HepG2 (cell line): ENCODE measurements around the gene XPO5.

ENCODE experiments used
- EP300 ChIP-seq, 3 experiments: sonication (generic) in 1 of 3; formaldehyde crosslinking in 1 of 3; IDR thresholded peaks; 2 replicates each; pipeline versions ENCODE4 v1.5.1 to v1.6.1; 2011 to 2020; ENCODE audit warnings: low read depth in 2 of 3, low read length in 2 of 3, borderline replicate concordance in 1 of 3, improper control_type of control experiment in 1 of 3, mild to moderate bottlenecking in 1 of 3, missing genetic modification reagents in 1 of 3, moderate library complexity in 1 of 3
- JUN ChIP-seq: sonication (generic); formaldehyde crosslinking; IDR thresholded peaks from 2 replicates; pipeline ENCODE4 v1.4.0; 2020; ENCODE audit warnings: mild to moderate bottlenecking, missing genetic modification reagents
- KAT2B ChIP-seq: fragments of 150-350 bp; IDR thresholded peaks from 2 replicates; pipeline ENCODE4 v1.6.1; 2014; ENCODE audit warnings: low read depth, low read length, borderline replicate concordance
- MAFK ChIP-seq, 2 experiments: IDR thresholded peaks in 1 of 2; conservative IDR thresholded peaks in 1 of 2; 2 replicates each; pipeline ENCODE4 v1.6.1; 2011; ENCODE audit warnings: improper control_type of control experiment in 2 of 2, low read length in 2 of 2
- NR2C2 ChIP-seq: sonication (generic); formaldehyde crosslinking; IDR thresholded peaks from 2 replicates; pipeline ENCODE4 v1.4.0; 2020; ENCODE audit warnings: missing genetic modification reagents, mild to moderate bottlenecking, moderate library complexity, borderline replicate concordance
- RBAK ChIP-seq: sonication (generic); formaldehyde crosslinking; IDR thresholded peaks from 2 replicates; pipeline ENCODE4 v1.5.1; 2020; ENCODE audit warnings: mild to moderate bottlenecking, missing genetic modification reagents
- RFX5 ChIP-seq: IDR thresholded peaks from 2 replicates; pipeline ENCODE4 v1.6.1; 2011; ENCODE audit warnings: low read depth, low read length, improper control_type of control experiment
- SP1 ChIP-seq, 2 experiments: fragments of 450-650 bp in 1 of 2; sonication (generic) in 1 of 2; formaldehyde crosslinking in 1 of 2; IDR thresholded peaks; 2 replicates each; pipeline versions ENCODE4 v1.4.0 to v1.6.1; 2016 to 2020; ENCODE audit warnings: missing genetic modification reagents in 1 of 2
- TCF12 ChIP-seq, 2 experiments: fragments of 450-650 bp in 1 of 2; sonication (generic) in 1 of 2; formaldehyde crosslinking in 1 of 2; IDR thresholded peaks; 2 replicates each; pipeline versions ENCODE4 v1.6.1 to v1.8.0; 2017 to 2022; ENCODE audit warnings: antibody characterized with exemption in 1 of 2, mild to moderate bottlenecking in 1 of 2, missing genetic modification reagents in 1 of 2, moderate library complexity in 1 of 2
- ZBTB4 ChIP-seq: sonication (generic); formaldehyde crosslinking; IDR thresholded peaks from 2 replicates; pipeline ENCODE4 v1.4.0; 2020; ENCODE audit warnings: missing genetic modification reagents, mild to moderate bottlenecking, borderline replicate concordance
- ZFP36L2 ChIP-seq: sonication (generic); formaldehyde crosslinking; IDR thresholded peaks from 2 replicates; pipeline ENCODE4 v1.4.0; 2020; ENCODE audit warnings: missing genetic modification reagents
- ZNF431 ChIP-seq: sonication (generic); formaldehyde crosslinking; IDR thresholded peaks from 2 replicates; pipeline ENCODE4 v1.9.0; 2022; ENCODE audit warnings: missing genetic modification reagents, low read depth, mild to moderate bottlenecking, borderline replicate concordance
- ZNF589 ChIP-seq: sonication (generic); formaldehyde crosslinking; conservative IDR thresholded peaks from 2 replicates; pipeline ENCODE4 v1.8.0; 2022; ENCODE audit warnings: mild to moderate bottlenecking, moderate library complexity, missing genetic modification reagents
- TF ChIP-seq, protein P1 (sequence below): sonication (generic); formaldehyde crosslinking; IDR thresholded peaks from 2 replicates; pipeline ENCODE4 v1.5.0; 2020; ENCODE audit warnings: mild to moderate bottlenecking, missing genetic modification reagents, moderate library complexity

GRCh38 chr6:43623880-43624785 lies 48.3 kb upstream of the XPO5 start:
- TF ChIP-seq SP1 (IDR thresholded peaks at IDR 0.05) = no peak
- TF ChIP-seq SP1 (CRISPR knock-in tag; IDR thresholded peaks at IDR 0.05) = no peak
- no peak for TF ChIP-seq ZNF589 (CRISPR knock-in tag)
- TF ChIP-seq TCF12 (IDR thresholded peaks at IDR 0.05) = no peak
- TF ChIP-seq TCF12 (CRISPR knock-in tag; IDR thresholded peaks at IDR 0.05) = no peak
- no peak for TF ChIP-seq KAT2B
- TF ChIP-seq ZFP36L2 = no peak
- TF ChIP-seq EP300 (IDR thresholded peaks at IDR 0.05; ENCODE audit: low read depth in 2 of 2, low read length in 2 of 2) = no peak
- no peak for TF ChIP-seq EP300 (CRISPR knock-in tag; IDR thresholded peaks at IDR 0.05; ENCODE audit: borderline replicate concordance)
- TF ChIP-seq, protein P1, sequence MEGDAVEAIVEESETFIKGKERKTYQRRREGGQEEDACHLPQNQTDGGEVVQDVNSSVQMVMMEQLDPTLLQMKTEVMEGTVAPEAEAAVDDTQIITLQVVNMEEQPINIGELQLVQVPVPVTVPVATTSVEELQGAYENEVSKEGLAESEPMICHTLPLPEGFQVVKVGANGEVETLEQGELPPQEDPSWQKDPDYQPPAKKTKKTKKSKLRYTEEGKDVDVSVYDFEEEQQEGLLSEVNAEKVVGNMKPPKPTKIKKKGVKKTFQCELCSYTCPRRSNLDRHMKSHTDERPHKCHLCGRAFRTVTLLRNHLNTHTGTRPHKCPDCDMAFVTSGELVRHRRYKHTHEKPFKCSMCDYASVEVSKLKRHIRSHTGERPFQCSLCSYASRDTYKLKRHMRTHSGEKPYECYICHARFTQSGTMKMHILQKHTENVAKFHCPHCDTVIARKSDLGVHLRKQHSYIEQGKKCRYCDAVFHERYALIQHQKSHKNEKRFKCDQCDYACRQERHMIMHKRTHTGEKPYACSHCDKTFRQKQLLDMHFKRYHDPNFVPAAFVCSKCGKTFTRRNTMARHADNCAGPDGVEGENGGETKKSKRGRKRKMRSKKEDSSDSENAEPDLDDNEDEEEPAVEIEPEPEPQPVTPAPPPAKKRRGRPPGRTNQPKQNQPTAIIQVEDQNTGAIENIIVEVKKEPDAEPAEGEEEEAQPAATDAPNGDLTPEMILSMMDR = no peak
- TF ChIP-seq NR2C2 = no peak
- no peak for TF ChIP-seq JUN (CRISPR knock-in tag)
- no peak for TF ChIP-seq ZBTB4
- no peak for TF ChIP-seq RFX5
- no peak for TF ChIP-seq ZNF431 (CRISPR knock-in tag)
- TF ChIP-seq RBAK = no peak
- TF ChIP-seq MAFK (conservative IDR thresholded peaks at IDR 0.05 in 1 of 2, IDR thresholded peaks at IDR 0.05 in 1 of 2; ENCODE audit: low read length in 2 of 2) = no peak
